RWPE1 (cell line): ENCODE results near the gene USP10.

ENCODE experiments used
- CTCF ChIA-PET: fragments of 350-600 bp; sonication (Branson Sonifier 250); formaldehyde crosslinking; extraction: SDS; loops from one replicate; lab custom pipeline; 2021; lab: Yijun Ruan, JAX
- POLR2A ChIA-PET: fragments of 400-600 bp; formaldehyde crosslinking; extraction: SDS; loops from one replicate; lab custom pipeline; 2020; ENCODE audit warnings: antibody characterized with exemption; ENCODE audit not compliant: low non-redundant PET; lab: Yijun Ruan, JAX
- DNase-seq: peaks from one replicate; pipeline ENCODE4 v3.0.0; 2012; ENCODE audit warnings: low spot score
- H3K27ac ChIP-seq: fragments of 450-650 bp; 2 replicates; pipeline ENCODE4 v1.5.1; 2017
- CTCF ChIP-seq: fragments of 450-650 bp; conservative IDR thresholded peaks from 2 replicates; pipeline ENCODE4 v1.5.1; 2017; ENCODE audit warnings: low read depth, mild to moderate bottlenecking

USP10 gene

GRCh38 chr16:84820771-84821170, 121.0 kb downstream of the USP10 start:
- no peak overlapping the region for H3K27ac ChIP-seq
- ChIA-PET CTCF (no interaction called here), POLR2A (interaction anchor here (0.5 kb wide), 1 partner anchor 24 kb away, joined by 8 read pairs; no protein-coding TSS in a partner anchor)
- DNase-seq, result no peak
- TF ChIP-seq CTCF, result no peak

GRCh38 chr16:84821179-84821578, 121.4 kb downstream of the USP10 start:
- H3K27ac ChIP-seq, result no peak overlapping the region
- ChIA-PET CTCF (interaction anchor here (0.6 kb wide), 1 partner anchor 778 kb away, joined by 3 read pairs; no protein-coding TSS in a partner anchor), POLR2A (no interaction called here)
- TF ChIP-seq CTCF, result no peak
- no peak for DNase-seq

- no peak for TF ChIP-seq CTCF
- ChIA-PET CTCF (interaction anchor here (0.6 kb wide), 1 partner anchor 778 kb away, joined by 3 read pairs; no protein-coding TSS in a partner anchor), POLR2A (no interaction called here)
- no peak for DNase-seq
- no peak overlapping the region for H3K27ac ChIP-seq
Observed at GRCh38 chr16:84821728-84822689, 122.2 kb downstream of the USP10 start.

GRCh38 chr16:84822990-84823389, 123.2 kb downstream of the USP10 start:
- DNase-seq, result no peak
- H3K27ac ChIP-seq, result no peak overlapping the region
- CTCF ChIA-PET, result no interaction called here
- POLR2A ChIA-PET, result no interaction called here
- no peak for TF ChIP-seq CTCF

GRCh38 chr16:84823484-84823883, 123.7 kb downstream of the USP10 start:
- POLR2A ChIA-PET, result no interaction called here
- CTCF ChIA-PET, result no interaction called here
- TF ChIP-seq CTCF, result no peak
- DNase-seq, result no peak
- H3K27ac ChIP-seq, result no peak overlapping the region

- DNase-seq, result no peak
- ChIA-PET POLR2A (no interaction called here), CTCF (no interaction called here)
- H3K27ac ChIP-seq, result no peak overlapping the region
- no peak for TF ChIP-seq CTCF
Observed at GRCh38 chr16:84823926-84824325, 124.1 kb downstream of the USP10 start.
